MM.1S (cell line): ENCODE data around the gene MSMO1.

Experiments used
- DNase-seq: peaks from one replicate; pipeline ENCODE4 v3.0.0-alpha.2; 2015
- H2AFZ ChIP-seq: fragments of 300-600 bp; sonication (generic); 2 replicates; pipeline ENCODE4 v1.6.0; 2016; ENCODE audit warnings: antibody characterized with exemption, low read length
- H3F3A ChIP-seq: fragments of 300-600 bp; sonication (generic); 2 replicates; pipeline ENCODE4 v1.6.1; 2016; ENCODE audit warnings: mild to moderate bottlenecking, antibody characterized with exemption, low read length, moderate library complexity, mixed read lengths; ENCODE audit not compliant: insufficient read depth
- H3K27ac ChIP-seq: fragments of 300-600 bp; sonication (generic); 2 replicates; pipeline ENCODE4 v1.5.1; 2016; ENCODE audit warnings: mild to moderate bottlenecking, low read length
- H3K27me3 ChIP-seq: fragments of 300-600 bp; sonication (generic); replicated peaks from 2 replicates; pipeline ENCODE4 v1.6.0; 2016; ENCODE audit warnings: low read length; ENCODE audit not compliant: insufficient read depth
- H3K36me3 ChIP-seq: fragments of 300-600 bp; sonication (generic); replicated peaks from 2 replicates; pipeline ENCODE4 v1.6.1; 2016; ENCODE audit warnings: mild to moderate bottlenecking, low read length, mixed read lengths; ENCODE audit not compliant: insufficient read depth
- H3K4me1 ChIP-seq: fragments of 300-600 bp; sonication (generic); 2 replicates; pipeline ENCODE4 v1.6.1; 2016; ENCODE audit warnings: low read length, mixed read lengths
- H3K4me2 ChIP-seq: fragments of 300-600 bp; sonication (generic); 2 replicates; pipeline ENCODE4 v1.6.0; 2016; ENCODE audit warnings: low read depth, low read length
- H3K4me3 ChIP-seq: fragments of 300-600 bp; sonication (generic); 2 replicates; pipeline ENCODE4 v1.5.1; 2016; ENCODE audit warnings: low read length, mixed read lengths
- H3K79me2 ChIP-seq: fragments of 300-600 bp; sonication (generic); 2 replicates; pipeline ENCODE4 v1.6.1; 2016; ENCODE audit warnings: mixed run types, low read length, mixed read lengths
- H3K9ac ChIP-seq: fragments of 300-600 bp; sonication (generic); 2 replicates; pipeline ENCODE4 v1.6.1; 2016; ENCODE audit warnings: low read length, mixed read lengths
- H3K9me2 ChIP-seq: fragments of 300-600 bp; sonication (generic); replicated peaks from 2 replicates; pipeline ENCODE4 v1.6.1; 2016; ENCODE audit warnings: mild to moderate bottlenecking, low read length, mixed read lengths; ENCODE audit not compliant: insufficient read depth
- H3K9me3 ChIP-seq: fragments of 300-600 bp; sonication (generic); replicated peaks from 2 replicates; pipeline ENCODE4 v1.6.1; 2016; ENCODE audit warnings: mild to moderate bottlenecking, low read length, mixed read lengths; ENCODE audit not compliant: insufficient read depth
- H4K20me1 ChIP-seq: fragments of 300-600 bp; sonication (generic); 2 replicates; pipeline ENCODE4 v1.6.1; 2016; ENCODE audit warnings: mild to moderate bottlenecking, low read length, moderate library complexity, mixed read lengths; ENCODE audit not compliant: insufficient read depth
- EZH2 ChIP-seq: fragments of 300-600 bp; sonication (generic); optimal IDR thresholded peaks from 2 replicates; pipeline ENCODE3; 2017; ENCODE audit warnings: low read depth, mild to moderate bottlenecking, antibody characterized with exemption, low read length, mixed read lengths
- EZH2phosphoT487 ChIP-seq: fragments of 300-600 bp; sonication (generic); IDR thresholded peaks from 2 replicates; pipeline ENCODE4 v1.6.1; 2018; ENCODE audit warnings: antibody characterized with exemption, low read length
- TF ChIP-seq, protein P1 (sequence below): fragments of 300-600 bp; sonication (generic); IDR thresholded peaks from 2 replicates; pipeline ENCODE4 v1.5.1; 2016; ENCODE audit warnings: antibody characterized with exemption, low read length, mixed read lengths

The MSMO1 gene

GRCh38 chr4:165345666-165346417 lies 18.4 kb downstream of the MSMO1 start:
- no peaks in the 10 kb centered on the region for H3K9me2 ChIP-seq
- H3F3A ChIP-seq: peaks cover 2% of the 10 kb centered on the region; the same call in 1 of the 2 replicates
- H3K79me2 ChIP-seq: no peaks in the 10 kb centered on the region
- H3K4me2 ChIP-seq: no peak overlapping the region
- H2AFZ ChIP-seq: no peak overlapping the region
- no peaks in the 10 kb centered on the region for H4K20me1 ChIP-seq
- no peaks in the 10 kb centered on the region for H3K27me3 ChIP-seq
- no peak overlapping the region for H3K27ac ChIP-seq
- no peaks in the 10 kb centered on the region for H3K9me3 ChIP-seq
- H3K36me3 ChIP-seq: peaks cover 4% of the 10 kb centered on the region; the same call in 1 of the 2 replicates
- no peak for DNase-seq
- H3K4me3 ChIP-seq: no peak overlapping the region
- H3K9ac ChIP-seq: no peak overlapping the region
- TF ChIP-seq, protein P1, sequence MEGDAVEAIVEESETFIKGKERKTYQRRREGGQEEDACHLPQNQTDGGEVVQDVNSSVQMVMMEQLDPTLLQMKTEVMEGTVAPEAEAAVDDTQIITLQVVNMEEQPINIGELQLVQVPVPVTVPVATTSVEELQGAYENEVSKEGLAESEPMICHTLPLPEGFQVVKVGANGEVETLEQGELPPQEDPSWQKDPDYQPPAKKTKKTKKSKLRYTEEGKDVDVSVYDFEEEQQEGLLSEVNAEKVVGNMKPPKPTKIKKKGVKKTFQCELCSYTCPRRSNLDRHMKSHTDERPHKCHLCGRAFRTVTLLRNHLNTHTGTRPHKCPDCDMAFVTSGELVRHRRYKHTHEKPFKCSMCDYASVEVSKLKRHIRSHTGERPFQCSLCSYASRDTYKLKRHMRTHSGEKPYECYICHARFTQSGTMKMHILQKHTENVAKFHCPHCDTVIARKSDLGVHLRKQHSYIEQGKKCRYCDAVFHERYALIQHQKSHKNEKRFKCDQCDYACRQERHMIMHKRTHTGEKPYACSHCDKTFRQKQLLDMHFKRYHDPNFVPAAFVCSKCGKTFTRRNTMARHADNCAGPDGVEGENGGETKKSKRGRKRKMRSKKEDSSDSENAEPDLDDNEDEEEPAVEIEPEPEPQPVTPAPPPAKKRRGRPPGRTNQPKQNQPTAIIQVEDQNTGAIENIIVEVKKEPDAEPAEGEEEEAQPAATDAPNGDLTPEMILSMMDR: no peak
- TF ChIP-seq EZH2 (no peak), EZH2phosphoT487 (no peak)
- H3K4me1 ChIP-seq: no peaks in the 10 kb centered on the region

- Histone ChIP-seq H3K4me3 (no peak overlapping the region), H3K4me2 (no peak overlapping the region), H3K79me2 (no peaks in the 10 kb centered on the region), H2AFZ (no peak overlapping the region), H3K36me3 (no peaks in the 10 kb centered on the region), H3F3A (0 out of 2 replicates have a peak, but pooled peaks cover 2% of the 10 kb centered on the region), H3K9me2 (no peaks in the 10 kb centered on the region), H4K20me1 (no peaks in the 10 kb centered on the region), H3K9ac (no peak overlapping the region), H3K4me1 (no peaks in the 10 kb centered on the region), H3K9me3 (no peaks in the 10 kb centered on the region), H3K27ac (no peak overlapping the region), H3K27me3 (no peaks in the 10 kb centered on the region)
- TF ChIP-seq, protein P1: no peak
- no peak for TF ChIP-seq EZH2
- TF ChIP-seq EZH2phosphoT487: no peak
- DNase-seq: no peak
These were observed 20.4 kb downstream of the MSMO1 start for GRCh38 chr4:165347647-165348569.

- H3F3A ChIP-seq: no peaks in the 10 kb centered on the region
- H3K4me1 ChIP-seq: no peaks in the 10 kb centered on the region
- no peak overlapping the region for H3K27ac ChIP-seq
- H3K27me3 ChIP-seq: no peaks in the 10 kb centered on the region
- DNase-seq: no peak
- no peak overlapping the region for H3K9ac ChIP-seq
- no peaks in the 10 kb centered on the region for H4K20me1 ChIP-seq
- H3K4me3 ChIP-seq: no peak overlapping the region
- no peaks in the 10 kb centered on the region for H3K36me3 ChIP-seq
- H3K79me2 ChIP-seq: no peaks in the 10 kb centered on the region
- H3K4me2 ChIP-seq: no peak overlapping the region
- no peaks in the 10 kb centered on the region for H3K9me2 ChIP-seq
- TF ChIP-seq, protein P1: peak; percentile 22
- TF ChIP-seq EZH2phosphoT487: no peak
- no peaks in the 10 kb centered on the region for H3K9me3 ChIP-seq
- H2AFZ ChIP-seq: no peak overlapping the region
These were observed 24.1 kb downstream of the MSMO1 start for GRCh38 chr4:165351359-165352130.
